WTC11 (cell line): ENCODE data around the gene TNFAIP3.

Experiments
- CREM ChIP-seq: sonication (generic); formaldehyde crosslinking; IDR thresholded peaks from 2 replicates; pipeline ENCODE4 v1.8.1; 2022; ENCODE audit warnings: mild to moderate bottlenecking, missing genetic modification reagents, moderate library complexity
- CTCF ChIP-seq: fragments of 200-600 bp; IDR thresholded peaks from 2 replicates; pipeline ENCODE4 v1.8.0; 2022; ENCODE audit warnings: antibody characterized with exemption
- MAX ChIP-seq: sonication (generic); formaldehyde crosslinking; IDR thresholded peaks from 2 replicates; pipeline ENCODE4 v1.8.0; 2022; ENCODE audit warnings: mild to moderate bottlenecking, missing genetic modification reagents
- TCF7 ChIP-seq: sonication (generic); formaldehyde crosslinking; IDR thresholded peaks from 2 replicates; pipeline ENCODE4 v1.8.0; 2022; ENCODE audit warnings: mild to moderate bottlenecking, low read depth, missing genetic modification reagents, moderate library complexity
- ZNF138 ChIP-seq: sonication (generic); formaldehyde crosslinking; conservative IDR thresholded peaks from 2 replicates; pipeline ENCODE4 v1.8.1; 2022; ENCODE audit warnings: mild to moderate bottlenecking, moderate library complexity, missing genetic modification reagents
- ZNF423 ChIP-seq: fragments of 250-450 bp; sonication (Bioruptor Pico); IDR thresholded peaks from 2 replicates; pipeline ENCODE4 v2.1.2; 2022; ENCODE audit warnings: mild to moderate bottlenecking, moderate library complexity
- ZSCAN18 ChIP-seq: fragments of 250-450 bp; sonication (Bioruptor Pico); IDR thresholded peaks from 2 replicates; pipeline ENCODE4 v2.1.2; 2022; ENCODE audit warnings: mild to moderate bottlenecking, moderate library complexity

GRCh38 chr6:137827411-137827940 is 39.6 kb upstream of the TNFAIP3 start:
- TF ChIP-seq CREM (CRISPR knock-in tag) (no peak), MAX (CRISPR knock-in tag) (no peak), ZNF138 (CRISPR knock-in tag) (no peak), TCF7 (CRISPR knock-in tag) (no peak), ZNF423 (CRISPR knock-in tag) (no peak), CTCF (no peak), ZSCAN18 (no peak)
